Liver (tissue), 9 donors: ENCODE measurements around the gene PLXNA2. TPM values are rescaled to one million over a fixed set of nuclear protein-coding genes. Genes with fewer than 3 reads are reported as not detected.

Experiments used
- DNase-seq: peaks from one replicate; pipeline ENCODE4 v3.0.0-alpha.2; 2017; ENCODE audit warnings: low spot score
- H3K27ac ChIP-seq, 2 donors: one replicate each; pipeline ENCODE4 v1.7.0; 2013; ENCODE audit warnings: inconsistent platforms in 2 of 2, low read length in 2 of 2, control low read depth in 1 of 2, low read depth in 1 of 2, mild to moderate bottlenecking in 1 of 2
- H3K27me3 ChIP-seq, 4 donors: one replicate each; pipeline versions ENCODE4 v1.6.1 to v1.7.0; 2013; ENCODE audit warnings: low read length in 3 of 4, inconsistent platforms in 1 of 4, mild to moderate bottlenecking in 1 of 4, moderate library complexity in 1 of 4; ENCODE audit not compliant: control insufficient read depth in 4 of 4, insufficient read depth in 4 of 4
- H3K36me3 ChIP-seq, 4 donors: one replicate each; pipeline versions ENCODE4 v1.6.1 to v1.7.0; 2013; ENCODE audit warnings: low read length in 3 of 4, mild to moderate bottlenecking in 3 of 4, low read depth in 1 of 4, moderate library complexity in 1 of 4; ENCODE audit not compliant: control insufficient read depth in 4 of 4, insufficient read depth in 3 of 4
- H3K4me1 ChIP-seq, 4 donors: one replicate each; pipeline versions ENCODE4 v1.6.1 to v1.7.0; 2013; ENCODE audit warnings: low read length in 3 of 4, mild to moderate bottlenecking in 3 of 4, moderate library complexity in 1 of 4; ENCODE audit not compliant: control insufficient read depth in 4 of 4, insufficient read depth in 4 of 4
- H3K4me3 ChIP-seq, 3 donors: one replicate each; pipeline versions ENCODE4 v1.6.1 to v1.7.0; 2013; ENCODE audit warnings: low read length in 3 of 3, control low read depth in 1 of 3, low read depth in 1 of 3, mild to moderate bottlenecking in 1 of 3
- H3K9ac ChIP-seq, 2 donors: one replicate each; pipeline ENCODE4 v1.7.0; 2013; ENCODE audit warnings: low read length in 2 of 2, mild to moderate bottlenecking in 2 of 2, moderate library complexity in 2 of 2, control low read depth in 1 of 2, low read depth in 1 of 2
- H3K9me3 ChIP-seq, 4 donors: one replicate each; pipeline versions ENCODE4 v1.6.1 to v1.7.0; 2013; ENCODE audit warnings: low read length in 3 of 4; ENCODE audit not compliant: control insufficient read depth in 4 of 4
- ATF3 ChIP-seq: IDR thresholded peaks from 2 replicates; pipeline ENCODE4 v1.6.1; 2016; ENCODE audit warnings: antibody characterized with exemption
- CTCF ChIP-seq: fragments of 150-350 bp; IDR thresholded peaks from 2 replicates; pipeline ENCODE4 v1.5.1; 2017; ENCODE audit warnings: improper control_type of control experiment, low read depth, low read length; ENCODE audit not compliant: missing input control
- EGR1 ChIP-seq, 2 donors: IDR thresholded peaks; 2 replicates each; pipeline ENCODE4 v1.6.1; 2016 to 2018; ENCODE audit warnings: antibody characterized with exemption in 2 of 2, low read depth in 2 of 2
- FOXA1 ChIP-seq: IDR thresholded peaks from 2 replicates; pipeline ENCODE4 v1.6.1; 2016; ENCODE audit warnings: antibody characterized with exemption
- FOXA2 ChIP-seq: IDR thresholded peaks from 2 replicates; pipeline ENCODE4 v1.6.1; 2016; ENCODE audit warnings: antibody characterized with exemption
- GABPA ChIP-seq, 2 donors: IDR thresholded peaks in 1 of 2; conservative IDR thresholded peaks in 1 of 2; 2 replicates each; pipeline ENCODE4 v1.6.1; 2016; ENCODE audit warnings: antibody characterized with exemption in 2 of 2, mild to moderate bottlenecking in 1 of 2, moderate library complexity in 1 of 2
- HNF4A ChIP-seq, 2 donors: conservative IDR thresholded peaks; 2 replicates each; pipeline ENCODE4 v1.6.1; 2016; ENCODE audit warnings: antibody characterized with exemption in 2 of 2, mild to moderate bottlenecking in 2 of 2
- HNF4G ChIP-seq: IDR thresholded peaks from 2 replicates; pipeline ENCODE4 v1.6.1; 2016; ENCODE audit warnings: antibody characterized with exemption
- JUND ChIP-seq, 2 donors: IDR thresholded peaks; 2 replicates each; pipeline ENCODE4 v1.6.1; 2016; ENCODE audit warnings: antibody characterized with exemption in 2 of 2
- MAX ChIP-seq: IDR thresholded peaks from 2 replicates; pipeline ENCODE4 v1.6.1; 2016; ENCODE audit warnings: antibody characterized with exemption
- NR2F2 ChIP-seq: IDR thresholded peaks from 2 replicates; pipeline ENCODE4 v1.6.1; 2016; ENCODE audit warnings: antibody characterized with exemption
- RAD21 ChIP-seq, 2 donors: IDR thresholded peaks; 2 replicates each; pipeline ENCODE4 v1.6.1; 2016; ENCODE audit warnings: antibody characterized with exemption in 2 of 2, mild to moderate bottlenecking in 2 of 2
- REST ChIP-seq: IDR thresholded peaks from 2 replicates; pipeline ENCODE4 v1.6.1; 2016; ENCODE audit warnings: antibody characterized with exemption, mild to moderate bottlenecking
- RXRA ChIP-seq, 2 donors: IDR thresholded peaks; 2 replicates each; pipeline ENCODE4 v1.6.1; 2017 to 2018; ENCODE audit warnings: antibody characterized with exemption in 2 of 2, mild to moderate bottlenecking in 1 of 2
- SP1 ChIP-seq: IDR thresholded peaks from 2 replicates; pipeline ENCODE4 v1.6.1; 2018; ENCODE audit warnings: antibody characterized with exemption, mild to moderate bottlenecking
- TAF1 ChIP-seq: conservative IDR thresholded peaks from 2 replicates; pipeline ENCODE4 v1.6.1; 2016; ENCODE audit warnings: antibody characterized with exemption, mild to moderate bottlenecking
- YY1 ChIP-seq: IDR thresholded peaks from 2 replicates; pipeline ENCODE4 v1.6.1; 2016; ENCODE audit warnings: antibody characterized with exemption, mild to moderate bottlenecking
- ZBTB33 ChIP-seq: IDR thresholded peaks from 2 replicates; pipeline ENCODE4 v1.6.1; 2016; ENCODE audit warnings: antibody characterized with exemption
- whole genome bisulfite sequencing: extraction: QIAGEN DNeasy Blood & Tissue Kit; methylation state at CpG from one replicate; pipeline ENCODE4 v1.1.7; 2013; 5-methylcytosine and 5-hydroxymethylcytosine counted together
- polyA plus RNA-seq, 2 donors: library from polyadenylated mRNA; stranded (reverse) in 1 of 2; unstranded in 1 of 2; fragments of 200-250 nt in 1 of 2; fragments of >200 nt in 1 of 2; fragmentation: Nextera tagmentation in 1 of 2; extraction: Ambion mirVana in 1 of 2; gene quantifications; one replicate each; pipeline versions ENCODE4 v1.2.1 to v1.2.3, GENCODE V29; 2013 to 2015
- total RNA-seq, 2 donors: library from RNA; depleted of rRNA; stranded (reverse); fragments of >200 nt; gene quantifications; one replicate each; pipeline ENCODE4 v1.2.3, GENCODE V29; 2014
- donor health status: healthy.
- donor health status: healthy.
- donor health status: healthy.
- donor health status: healthy.
- donor health status: healthy.

PLXNA2 gene
- total and polyA plus RNA-seq, 4 donors: 1.8 to 9.2 (median 2.8) TPM

GRCh38 chr1:208041505-208041904, 202.7 kb downstream of the PLXNA2 start:
- Histone ChIP-seq H3K9me3 (no peaks in the 10 kb centered on the region), H3K4me1 (peaks cover 0 to 11% (median 6%) of the 10 kb centered on the region in 4 donors), H3K9ac (no peak overlapping the region), H3K4me3 (no peak overlapping the region), H3K36me3 (peaks cover 0 to 42% (median 11%) of the 10 kb centered on the region in 4 donors), H3K27ac (no peak overlapping the region), H3K27me3 (no peaks in the 10 kb centered on the region)
- TF ChIP-seq ZBTB33 (no peak), RAD21 (IDR thresholded peaks at IDR 0.05) (no peak), REST (no peak), JUND (IDR thresholded peaks at IDR 0.05) (no peak), EGR1 (IDR thresholded peaks at IDR 0.05; ENCODE audit: low read depth in 2 of 2) (no peak), SP1 (no peak), RXRA (IDR thresholded peaks at IDR 0.05) (no peak)
- no peak for DNase-seq
- 97% methylated on average over 9 of the region's 9 CpGs for WGBS

- no peak overlapping the region for H3K4me3 ChIP-seq
- H3K9ac ChIP-seq: no peak overlapping the region
- H3K9me3 ChIP-seq: no peaks in the 10 kb centered on the region
- 92% methylated on average over 6 of the region's 6 CpGs for WGBS
- no peak for TF ChIP-seq ATF3
- TF ChIP-seq RXRA (IDR thresholded peaks at IDR 0.05): no peak
- TF ChIP-seq REST: no peak
- TF ChIP-seq CTCF: no peak
- no peak for TF ChIP-seq SP1
- TF ChIP-seq MAX: no peak
- no peak for TF ChIP-seq EGR1 (IDR thresholded peaks at IDR 0.05; ENCODE audit: low read depth in 2 of 2)
- no peak for TF ChIP-seq FOXA1
- no peak for TF ChIP-seq GABPA (IDR thresholded peaks at IDR 0.05 in 1 of 2, conservative IDR thresholded peaks at IDR 0.05 in 1 of 2)
- TF ChIP-seq NR2F2: no peak
- TF ChIP-seq HNF4G: no peak
- no peak for TF ChIP-seq RAD21 (IDR thresholded peaks at IDR 0.05)
- no peak for TF ChIP-seq ZBTB33
- no peak for TF ChIP-seq TAF1
- TF ChIP-seq HNF4A (conservative IDR thresholded peaks at IDR 0.05): no peak
- no peak for TF ChIP-seq FOXA2
- no peak for TF ChIP-seq JUND (IDR thresholded peaks at IDR 0.05)
- TF ChIP-seq YY1: no peak
- no peaks in the 10 kb centered on the region for H3K27me3 ChIP-seq
- peaks cover 0 to 44% (median 11%) of the 10 kb centered on the region in 4 donors for H3K36me3 ChIP-seq
- H3K27ac ChIP-seq: no peak overlapping the region
- peaks cover 0 to 11% (median 6%) of the 10 kb centered on the region in 4 donors for H3K4me1 ChIP-seq
- DNase-seq: no peak
These were observed 203.3 kb downstream of the PLXNA2 start for GRCh38 chr1:208040821-208041297.
